H1 (cell line): ENCODE data around the gene SLC28A1. TPM values are rescaled to one million over a fixed set of nuclear protein-coding genes. Genes with fewer than 3 reads are reported as not detected.

Experiments used
- CTCF ChIA-PET: fragments of 300-600 bp; sonication (Branson Sonifier 250); formaldehyde crosslinking; loops from one replicate; lab custom pipeline; 2021; ENCODE audit not compliant: partially characterized antibody; lab: Charles Lee
- POLR2A ChIA-PET: fragments of 300-600 bp; sonication (Branson Sonifier 250); formaldehyde crosslinking; loops from one replicate; lab custom pipeline; 2021; ENCODE audit warnings: inconsistent platforms; ENCODE audit not compliant: partially characterized antibody; lab: Charles Lee
- DNase-seq, 2 experiments: peaks; one replicate each; pipeline versions ENCODE4 v3.0.0 to v3.0.0-alpha.2; 2010 to 2022; ENCODE audit warnings: low spot score in 2 of 2, low read depth in 1 of 2, mixed read lengths in 1 of 2
- FAIRE-seq: peaks from 2 replicates; lab custom pipeline; 2011; peaks lifted over from hg19 to GRCh38; lab: Jason Lieb, UNC
- H2AFZ ChIP-seq: 2 replicates; pipeline ENCODE4 v1.8.1; 2012; ENCODE audit warnings: low read length, inconsistent platforms
- H2AK5ac ChIP-seq: 2 replicates; pipeline ENCODE4 v1.6.1; 2013; ENCODE audit warnings: low read depth, low read length
- H2BK120ac ChIP-seq: replicated peaks from 2 replicates; pipeline ENCODE3; 2013; ENCODE audit warnings: low read depth, low read length, inconsistent platforms
- H2BK12ac ChIP-seq: 2 replicates; pipeline ENCODE4 v1.6.1; 2013; ENCODE audit warnings: low read depth, low read length
- H2BK15ac ChIP-seq: 2 replicates; pipeline ENCODE4 v1.6.1; 2013; ENCODE audit warnings: low read length
- H2BK20ac ChIP-seq: 2 replicates; pipeline ENCODE4 v1.6.1; 2013; ENCODE audit warnings: low read length
- H2BK5ac ChIP-seq: 2 replicates; pipeline ENCODE4 v1.6.1; 2013; ENCODE audit warnings: low read depth, low read length
- H3K14ac ChIP-seq: 2 replicates; pipeline ENCODE4 v1.6.1; 2013; ENCODE audit warnings: inconsistent platforms; ENCODE audit not compliant: insufficient read length
- H3K18ac ChIP-seq: 2 replicates; pipeline ENCODE4 v1.6.1; 2013; ENCODE audit warnings: low read length; ENCODE audit errors: extremely low read depth
- H3K23ac ChIP-seq: 2 replicates; pipeline ENCODE4 v1.6.1; 2013; ENCODE audit warnings: inconsistent platforms; ENCODE audit not compliant: insufficient read length
- H3K23me2 ChIP-seq: 2 replicates; pipeline ENCODE4 v1.6.1; 2013; ENCODE audit warnings: low read depth, low read length
- H3K27ac ChIP-seq: 2 replicates; pipeline ENCODE4 v1.6.1; 2011; ENCODE audit warnings: low read depth, low read length, inconsistent platforms
- H3K27me3 ChIP-seq, 4 experiments: replicated peaks in 1 of 4; 1 replicate in 1 of 4; 2 replicates in 3 of 4; pipeline versions ENCODE4 v1.6.1 to v1.8.1; 2011 to 2013; ENCODE audit warnings: low read length in 3 of 4, mild to moderate bottlenecking in 3 of 4, inconsistent platforms in 2 of 4, mixed read lengths in 2 of 4, moderate library complexity in 1 of 4; ENCODE audit not compliant: control insufficient read depth in 3 of 4, insufficient read depth in 3 of 4; ENCODE audit errors: extremely low read depth in 1 of 4
- H3K36me3 ChIP-seq, 4 experiments: 2 replicates each; pipeline versions ENCODE4 v1.6.1 to v1.8.1; 2011 to 2013; ENCODE audit warnings: mild to moderate bottlenecking in 4 of 4, low read length in 3 of 4, moderate library complexity in 2 of 4, control low read depth in 1 of 4, inconsistent platforms in 1 of 4; ENCODE audit not compliant: insufficient read depth in 4 of 4, control insufficient read depth in 2 of 4
- H3K4ac ChIP-seq: replicated peaks from 2 replicates; pipeline ENCODE3; 2013; ENCODE audit warnings: low read length, low read depth, mixed read lengths, inconsistent platforms; ENCODE audit not compliant: insufficient read length
- H3K4me1 ChIP-seq, 4 experiments: replicated peaks in 1 of 4; 1 replicate in 1 of 4; 2 replicates in 3 of 4; pipeline versions ENCODE4 v1.6.1 to v1.8.1; 2011 to 2013; ENCODE audit warnings: low read length in 3 of 4, inconsistent platforms in 2 of 4, mixed read lengths in 1 of 4; ENCODE audit not compliant: insufficient read depth in 4 of 4, control insufficient read depth in 3 of 4
- H3K4me2 ChIP-seq, 2 experiments: 2 replicates each; pipeline versions ENCODE4 v1.6.1 to v1.8.1; 2011 to 2013; ENCODE audit warnings: low read depth in 2 of 2, low read length in 2 of 2, control low read depth in 1 of 2, inconsistent platforms in 1 of 2, mild to moderate bottlenecking in 1 of 2; ENCODE audit not compliant: insufficient read depth in 1 of 2
- H3K4me3 ChIP-seq, 4 experiments: fragments of 200-600, 300-600 bp in 1 of 4; sonication (generic), shearing (Covaris generic), sonication (Bioruptor Twin) in 1 of 4; 2 replicates each; pipeline versions ENCODE4 v1.5.1 to v1.8.1; 2011 to 2016; ENCODE audit warnings: low read length in 4 of 4, low read depth in 3 of 4, control low read depth in 2 of 4, inconsistent platforms in 2 of 4, mild to moderate bottlenecking in 2 of 4, mixed read lengths in 1 of 4, moderate library complexity in 1 of 4; ENCODE audit not compliant: insufficient read depth in 2 of 4; ENCODE audit errors: extremely low read depth in 1 of 4
- H3K56ac ChIP-seq: replicated peaks from 2 replicates; pipeline ENCODE3; 2013; ENCODE audit warnings: low read depth, mild to moderate bottlenecking, mixed read lengths, low read length, inconsistent platforms; ENCODE audit not compliant: insufficient read length
- H3K79me1 ChIP-seq: 2 replicates; pipeline ENCODE4 v1.6.1; 2013; ENCODE audit warnings: low read depth, low read length, control low read depth
- H3K79me2 ChIP-seq, 2 experiments: 2 replicates each; pipeline versions ENCODE4 v1.6.1 to v1.8.1; 2012 to 2013; ENCODE audit warnings: low read length in 2 of 2, mild to moderate bottlenecking in 2 of 2, inconsistent platforms in 1 of 2; ENCODE audit not compliant: insufficient read depth in 2 of 2, control insufficient read depth in 1 of 2
- H3K9ac ChIP-seq, 4 experiments: replicated peaks in 1 of 4; 1 replicate in 1 of 4; 2 replicates in 3 of 4; pipeline versions ENCODE4 v1.6.1 to v1.8.1; 2011 to 2013; ENCODE audit warnings: low read depth in 3 of 4, low read length in 3 of 4, control low read depth in 2 of 4, mild to moderate bottlenecking in 2 of 4, moderate library complexity in 2 of 4, inconsistent platforms in 1 of 4; ENCODE audit errors: extremely low read depth in 1 of 4
- H3K9me3 ChIP-seq, 2 experiments: 2 replicates each; pipeline versions ENCODE4 v1.6.1 to v1.8.1; 2012 to 2013; ENCODE audit warnings: mild to moderate bottlenecking in 2 of 2, moderate library complexity in 2 of 2, control low read depth in 1 of 2, inconsistent platforms in 1 of 2, low read depth in 1 of 2, low read length in 1 of 2, mixed read lengths in 1 of 2; ENCODE audit not compliant: insufficient read depth in 2 of 2
- H4K20me1 ChIP-seq, 2 experiments: replicated peaks in 1 of 2; 2 replicates each; pipeline versions ENCODE3 to v1.8.1; 2011 to 2013; ENCODE audit warnings: inconsistent platforms in 2 of 2, low read length in 2 of 2, mild to moderate bottlenecking in 1 of 2; ENCODE audit not compliant: insufficient read depth in 2 of 2, control insufficient read depth in 1 of 2
- H4K5ac ChIP-seq: 2 replicates; pipeline ENCODE4 v1.6.1; 2013; ENCODE audit warnings: low read length, low read depth, mixed read lengths, inconsistent platforms; ENCODE audit not compliant: insufficient read length
- H4K8ac ChIP-seq: 2 replicates; pipeline ENCODE4 v1.8.0; 2013; ENCODE audit warnings: mild to moderate bottlenecking, moderate library complexity, low read length, inconsistent platforms; ENCODE audit not compliant: insufficient read depth; ENCODE audit errors: extremely low read depth
- H4K91ac ChIP-seq: replicated peaks from 2 replicates; pipeline ENCODE3; 2013; ENCODE audit warnings: low read length, mixed read lengths, inconsistent platforms; ENCODE audit not compliant: insufficient read length
- KDM4A ChIP-seq: IDR thresholded peaks from one replicate; pipeline ENCODE4 v1.7.1; 2012; ENCODE audit warnings: low read depth, mild to moderate bottlenecking, moderate library complexity, low read length, inconsistent platforms; ENCODE audit not compliant: severe bottlenecking
- WGBS, 2 experiments: shearing (Covaris generic) in 1 of 2; methylation state at CpG; one replicate each; pipeline versions ENCODE4 v1.1.6 to v1.1.7; 2013 to 2015; ENCODE audit warnings: low lambda C conversion rate in 2 of 2, mixed read lengths in 2 of 2, inconsistent platforms in 1 of 2, low coverage in 1 of 2, missing lambda C conversion rate in 1 of 2; ENCODE audit not compliant: insufficient replicate concordance in 2 of 2, insufficient coverage in 1 of 2, insufficient read length in 1 of 2; ENCODE audit errors: extremely low coverage in 1 of 2, missing lambda C conversion rate in 1 of 2; 5-methylcytosine and 5-hydroxymethylcytosine counted together
- polyA plus RNA-seq, 7 experiments: library from polyadenylated mRNA; depleted of rRNA in 3 of 7; stranded (reverse) in 5 of 7; unstranded in 2 of 7; fragments of >200 nt in 5 of 7; fragments of 200-250 nt in 2 of 7; gene quantifications; 1 replicate in 5 of 7; 2 replicates in 1 of 7; 4 replicates in 1 of 7; pipeline versions ENCODE4 v1.2.1 to v1.2.3, GENCODE V29; 2011 to 2013; ENCODE audit warnings: missing spikeins in 2 of 7, mixed read lengths in 2 of 7
- total RNA-seq: library from RNA; stranded (reverse); fragmentation: NEBNext Ultra II Directional; extraction: Animal tissue kit (Norgen Biotek cat#: 25700); gene quantifications from 2 replicates; pipeline ENCODE4 v1.2.1, GENCODE V29; 2021

SLC28A1 gene
- total and polyA plus RNA-seq, 2 of the 8 experiments (the other 6 are each of a cell fraction or from before 2014, with no cell fraction given), result 0.09 TPM; not detected in 1

DNA sequence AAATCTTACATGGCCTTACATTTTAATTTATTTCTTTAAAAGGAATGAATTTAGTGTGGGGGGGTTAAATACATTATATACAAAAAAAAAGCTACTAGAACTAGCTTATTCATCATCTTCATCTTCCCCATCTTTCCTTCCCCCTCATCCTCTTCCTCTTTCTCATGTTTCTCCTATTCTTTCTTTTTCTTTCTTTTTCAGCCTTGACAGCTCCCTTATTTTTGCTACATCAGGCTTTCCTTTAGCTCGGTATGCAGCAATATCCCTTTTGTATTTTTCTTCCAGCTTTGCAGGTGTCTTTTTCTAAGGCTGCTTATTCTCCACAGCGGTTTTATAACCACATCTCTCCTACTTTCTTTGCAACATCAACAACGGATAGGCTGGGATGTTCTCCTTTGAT is 55.9 kb downstream of the SLC28A1 start:
- Histone ChIP-seq H2BK12ac (no peak overlapping the region), H3K79me1 (no peaks in the 10 kb centered on the region), H2BK5ac (no peak overlapping the region), H3K27ac (no peak overlapping the region), H2BK20ac (no peak overlapping the region), H3K27me3 (no peaks in the 10 kb centered on the region), H3K14ac (no peak overlapping the region), H3K36me3 (no peaks in the 10 kb centered on the region), H3K4me1 (no peaks in the 10 kb centered on the region), H3K23ac (no peak overlapping the region), H2BK120ac (no peak overlapping the region), H3K4ac (no peak overlapping the region), H3K18ac (no peak overlapping the region), H3K23me2 (0 out of 2 replicates have a peak, but pooled peaks cover under 1% of the 10 kb centered on the region), H2AK5ac (no peak overlapping the region), H4K91ac (no peak overlapping the region), H3K56ac (no peak overlapping the region), H2BK15ac (no peak overlapping the region), H2AFZ (no peak overlapping the region), H3K4me3 (no peak overlapping the region), H4K5ac (no peak overlapping the region), H3K4me2 (no peak overlapping the region), H4K20me1 (no peaks in the 10 kb centered on the region), H3K9ac (no peak overlapping the region), H3K79me2 (no peaks in the 10 kb centered on the region), H3K9me3 (no peaks in the 10 kb centered on the region), H4K8ac (no peak overlapping the region)
- DNase-seq (no peak), FAIRE-seq (no peak)
- POLR2A ChIA-PET, result interaction anchor here (0.5 to 0.7 kb wide), 3 partner anchors 90 to 103 kb away, joined by 3 to 4 read pairs (median 4); no protein-coding TSS in a partner anchor
- TF ChIP-seq KDM4A, result no peak
- 90% methylated on average over 3 of the region's 3 CpGs; no CpG with 5 or more reads in 1 of the 2 experiments for WGBS, 2 experiments
- CTCF ChIA-PET, result interaction anchor here (0.6 to 2.6 kb wide), 6 partner anchors 9 to 76 kb away, joined by 3 to 10 read pairs (median 4); no protein-coding TSS in a partner anchor
